Breast epithelium (tissue), 3 donors: ENCODE results near the gene CTNNA2.

Source experiments
- POLR2A ChIP-seq: fragments of 450-650 bp; IDR thresholded peaks from one replicate; pipeline ENCODE4 v1.6.1; 2016; ENCODE audit warnings: antibody characterized with exemption, mild to moderate bottlenecking, moderate library complexity
- TF ChIP-seq, protein P1 (sequence below), 3 donors: fragments of 450-650 bp; IDR thresholded peaks; one replicate each; pipeline ENCODE4 v1.5.1; 2016 to 2017; ENCODE audit warnings: antibody characterized with exemption in 3 of 3, mild to moderate bottlenecking in 3 of 3, moderate library complexity in 3 of 3

DNA sequence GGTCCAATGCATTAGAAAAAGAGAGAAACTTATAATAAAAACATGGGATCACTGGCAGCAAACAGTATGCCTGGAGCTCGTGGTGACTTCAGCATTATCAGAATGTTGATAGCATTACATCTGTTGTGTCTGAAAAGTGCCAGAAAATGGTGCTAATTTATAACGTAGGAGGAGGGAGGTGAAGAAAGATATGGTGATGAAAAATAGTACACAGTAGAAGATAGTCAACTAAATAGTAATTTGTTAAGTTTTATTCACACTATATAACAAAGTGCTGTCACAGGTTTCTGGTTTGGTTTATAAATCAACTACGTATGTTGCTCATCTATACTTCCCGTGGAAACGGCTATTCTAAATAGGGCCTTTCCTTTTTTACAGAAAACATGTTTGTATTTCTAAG is 674.3 kb downstream of the CTNNA2 start:
- TF ChIP-seq, protein P1, sequence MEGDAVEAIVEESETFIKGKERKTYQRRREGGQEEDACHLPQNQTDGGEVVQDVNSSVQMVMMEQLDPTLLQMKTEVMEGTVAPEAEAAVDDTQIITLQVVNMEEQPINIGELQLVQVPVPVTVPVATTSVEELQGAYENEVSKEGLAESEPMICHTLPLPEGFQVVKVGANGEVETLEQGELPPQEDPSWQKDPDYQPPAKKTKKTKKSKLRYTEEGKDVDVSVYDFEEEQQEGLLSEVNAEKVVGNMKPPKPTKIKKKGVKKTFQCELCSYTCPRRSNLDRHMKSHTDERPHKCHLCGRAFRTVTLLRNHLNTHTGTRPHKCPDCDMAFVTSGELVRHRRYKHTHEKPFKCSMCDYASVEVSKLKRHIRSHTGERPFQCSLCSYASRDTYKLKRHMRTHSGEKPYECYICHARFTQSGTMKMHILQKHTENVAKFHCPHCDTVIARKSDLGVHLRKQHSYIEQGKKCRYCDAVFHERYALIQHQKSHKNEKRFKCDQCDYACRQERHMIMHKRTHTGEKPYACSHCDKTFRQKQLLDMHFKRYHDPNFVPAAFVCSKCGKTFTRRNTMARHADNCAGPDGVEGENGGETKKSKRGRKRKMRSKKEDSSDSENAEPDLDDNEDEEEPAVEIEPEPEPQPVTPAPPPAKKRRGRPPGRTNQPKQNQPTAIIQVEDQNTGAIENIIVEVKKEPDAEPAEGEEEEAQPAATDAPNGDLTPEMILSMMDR (IDR thresholded peaks at IDR 0.05) = no peak
- TF ChIP-seq POLR2A = no peak
